Loucy (cell line): Measurements from ENCODE around the gene CDK6.
A peak's percentile ranks its signal among the peaks of the same experiment; 100 is the strongest.

ENCODE experiments used
- H2AFZ ChIP-seq: fragments of 200-600 bp; sonication (generic); 2 replicates; pipeline ENCODE4 v1.6.0; 2016; ENCODE audit warnings: antibody characterized with exemption, mild to moderate bottlenecking, low read length, moderate library complexity
- H3F3A ChIP-seq: fragments of 200-600 bp; 2 replicates; pipeline ENCODE4 v1.6.0; 2016; ENCODE audit warnings: antibody characterized with exemption, low read depth, mild to moderate bottlenecking
- H3K27me3 ChIP-seq: fragments of 200-600 bp; sonication (generic); 2 replicates; pipeline ENCODE4 v1.6.1; 2014; ENCODE audit warnings: low read length, mild to moderate bottlenecking; ENCODE audit not compliant: insufficient read depth, poor library complexity, severe bottlenecking
- H3K36me3 ChIP-seq: fragments of 200-600 bp; sonication (generic); 2 replicates; pipeline ENCODE4 v1.6.1; 2016; ENCODE audit warnings: low read length; ENCODE audit not compliant: insufficient read depth
- H3K4me1 ChIP-seq: fragments of 200-600 bp; sonication (generic); 2 replicates; pipeline ENCODE4 v1.5.1; 2014; ENCODE audit warnings: low read length, mild to moderate bottlenecking; ENCODE audit not compliant: insufficient read depth, poor library complexity, severe bottlenecking
- H3K4me2 ChIP-seq: fragments of 200-600 bp; sonication (generic); 2 replicates; pipeline ENCODE4 v1.6.0; 2014; ENCODE audit warnings: antibody characterized with exemption, low read length, low read depth, mild to moderate bottlenecking; ENCODE audit not compliant: poor library complexity, severe bottlenecking
- H3K4me3 ChIP-seq: fragments of 200-600 bp; sonication (generic); 2 replicates; pipeline ENCODE4 v1.5.1; 2014; ENCODE audit warnings: low read length, mild to moderate bottlenecking, mixed read lengths; ENCODE audit not compliant: poor library complexity, severe bottlenecking
- H3K79me2 ChIP-seq: fragments of 200-600 bp; sonication (generic); 2 replicates; pipeline ENCODE4 v1.6.1; 2014; ENCODE audit warnings: low read length; ENCODE audit not compliant: insufficient read depth
- H3K9ac ChIP-seq: fragments of 200-600 bp; sonication (generic); 2 replicates; pipeline ENCODE4 v1.6.0; 2014; ENCODE audit warnings: mild to moderate bottlenecking, low read depth, low read length, moderate library complexity; ENCODE audit not compliant: poor library complexity, severe bottlenecking
- H3K9me2 ChIP-seq: fragments of 200-600 bp; sonication (generic); replicated peaks from 2 replicates; pipeline ENCODE4 v1.6.1; 2016; ENCODE audit warnings: low read depth, low read length, mixed read lengths
- H3K9me3 ChIP-seq: fragments of 200-600 bp; sonication (generic); 2 replicates; pipeline ENCODE4 v1.6.1; 2014; ENCODE audit warnings: mild to moderate bottlenecking, antibody characterized with exemption, low read length, low read depth; ENCODE audit not compliant: insufficient read depth
- H4K20me1 ChIP-seq: fragments of 200-600 bp; sonication (generic); 2 replicates; pipeline ENCODE4 v1.6.0; 2014; ENCODE audit warnings: antibody characterized with exemption, low read length, mild to moderate bottlenecking; ENCODE audit not compliant: insufficient read depth, poor library complexity, severe bottlenecking
- EZH2phosphoT487 ChIP-seq: fragments of 200-600 bp; IDR thresholded peaks from 2 replicates; pipeline ENCODE4 v1.6.1; 2018; ENCODE audit warnings: antibody characterized with exemption, mild to moderate bottlenecking, moderate library complexity, borderline replicate concordance
- TF ChIP-seq, protein P1 (sequence below): fragments of 200-600 bp; sonication (generic); conservative IDR thresholded peaks from 2 replicates; pipeline ENCODE4 v1.5.1; 2014; ENCODE audit warnings: mild to moderate bottlenecking, antibody characterized with exemption, low read length

CDK6 gene

DNA sequence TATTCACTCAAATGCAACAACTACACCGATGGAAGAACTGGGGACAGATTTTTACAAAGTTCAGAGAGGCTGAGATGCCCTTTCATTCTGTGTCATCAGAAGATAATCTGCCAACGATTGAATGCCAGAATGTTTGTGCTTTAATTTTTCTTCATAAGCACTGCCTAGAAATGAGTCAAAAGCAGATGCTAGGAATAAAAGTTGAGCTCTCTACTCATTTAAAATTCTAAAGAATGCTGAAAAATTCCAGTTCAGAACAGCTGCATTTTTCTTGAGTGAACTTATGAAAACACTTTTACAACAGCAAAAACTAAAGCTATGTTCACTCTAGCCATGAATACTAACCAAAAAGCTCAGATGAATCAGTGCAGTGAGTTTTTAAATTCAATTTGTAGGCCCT, 223.9 kb downstream of the CDK6 start:
- Histone ChIP-seq H3K36me3 (peaks cover 94% of the 10 kb centered on the region), H3K9ac (no peak overlapping the region), H3K79me2 (peaks cover 21% of the 10 kb centered on the region; the same call in 1 of the 2 replicates), H4K20me1 (peaks cover 11% of the 10 kb centered on the region), H2AFZ (no peak overlapping the region), H3K27me3 (no peaks in the 10 kb centered on the region), H3F3A (peaks cover 14% of the 10 kb centered on the region; the same call in 1 of the 2 replicates), H3K4me1 (no peaks in the 10 kb centered on the region), H3K9me2 (no peaks in the 10 kb centered on the region), H3K4me3 (no peak overlapping the region), H3K4me2 (no peak overlapping the region), H3K9me3 (no peaks in the 10 kb centered on the region)
- TF ChIP-seq, protein P1, sequence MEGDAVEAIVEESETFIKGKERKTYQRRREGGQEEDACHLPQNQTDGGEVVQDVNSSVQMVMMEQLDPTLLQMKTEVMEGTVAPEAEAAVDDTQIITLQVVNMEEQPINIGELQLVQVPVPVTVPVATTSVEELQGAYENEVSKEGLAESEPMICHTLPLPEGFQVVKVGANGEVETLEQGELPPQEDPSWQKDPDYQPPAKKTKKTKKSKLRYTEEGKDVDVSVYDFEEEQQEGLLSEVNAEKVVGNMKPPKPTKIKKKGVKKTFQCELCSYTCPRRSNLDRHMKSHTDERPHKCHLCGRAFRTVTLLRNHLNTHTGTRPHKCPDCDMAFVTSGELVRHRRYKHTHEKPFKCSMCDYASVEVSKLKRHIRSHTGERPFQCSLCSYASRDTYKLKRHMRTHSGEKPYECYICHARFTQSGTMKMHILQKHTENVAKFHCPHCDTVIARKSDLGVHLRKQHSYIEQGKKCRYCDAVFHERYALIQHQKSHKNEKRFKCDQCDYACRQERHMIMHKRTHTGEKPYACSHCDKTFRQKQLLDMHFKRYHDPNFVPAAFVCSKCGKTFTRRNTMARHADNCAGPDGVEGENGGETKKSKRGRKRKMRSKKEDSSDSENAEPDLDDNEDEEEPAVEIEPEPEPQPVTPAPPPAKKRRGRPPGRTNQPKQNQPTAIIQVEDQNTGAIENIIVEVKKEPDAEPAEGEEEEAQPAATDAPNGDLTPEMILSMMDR, result no peak
- no peak for TF ChIP-seq EZH2phosphoT487

DNA sequence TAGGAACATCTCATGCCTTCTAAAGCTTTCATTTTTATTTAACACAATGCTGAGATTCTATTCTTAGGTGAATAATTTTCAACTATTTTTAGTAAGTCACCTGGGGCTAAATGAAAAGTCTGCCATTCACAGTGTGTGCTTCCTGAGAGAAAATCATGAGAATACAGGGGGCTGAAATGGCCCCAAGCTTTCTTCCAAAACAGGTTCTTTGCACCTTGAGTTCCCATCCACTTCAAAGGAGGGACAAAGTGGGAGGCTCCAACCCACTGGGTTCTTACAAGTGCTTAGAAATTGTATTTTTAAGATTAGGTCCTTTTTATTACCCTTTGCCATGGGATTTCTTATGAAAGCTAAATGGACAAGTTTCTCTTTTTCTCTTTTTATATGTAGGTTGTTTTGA, 224.6 kb downstream of the CDK6 start:
- Histone ChIP-seq H2AFZ (no peak overlapping the region), H3K27me3 (no peaks in the 10 kb centered on the region), H3K79me2 (peaks cover 14% of the 10 kb centered on the region; the same call in 1 of the 2 replicates), H3K4me2 (no peak overlapping the region), H3K9ac (no peak overlapping the region), H3K4me3 (no peak overlapping the region), H3K36me3 (peaks cover 89% of the 10 kb centered on the region), H3K9me3 (no peaks in the 10 kb centered on the region), H4K20me1 (peaks cover 6% of the 10 kb centered on the region), H3F3A (peaks cover 18% of the 10 kb centered on the region; the same call in 1 of the 2 replicates), H3K4me1 (no peaks in the 10 kb centered on the region), H3K9me2 (no peaks in the 10 kb centered on the region)
- TF ChIP-seq EZH2phosphoT487, result no peak
- TF ChIP-seq, protein P1, result no peak

- H3K79me2 ChIP-seq, result 0 out of 2 replicates have a peak, but pooled peaks cover 4% of the 10 kb centered on the region
- H3K27me3 ChIP-seq, result no peaks in the 10 kb centered on the region
- H4K20me1 ChIP-seq, result no peaks in the 10 kb centered on the region
- peaks cover 26% of the 10 kb centered on the region; the same call in 1 of the 2 replicates for H3F3A ChIP-seq
- H3K9me2 ChIP-seq, result no peaks in the 10 kb centered on the region
- no peak overlapping the region for H3K4me2 ChIP-seq
- H3K4me1 ChIP-seq, result no peaks in the 10 kb centered on the region
- no peak overlapping the region for H2AFZ ChIP-seq
- no peak overlapping the region for H3K9ac ChIP-seq
- TF ChIP-seq, protein P1, result peak; percentile 63
- no peak for TF ChIP-seq EZH2phosphoT487
- H3K9me3 ChIP-seq, result no peaks in the 10 kb centered on the region
- H3K36me3 ChIP-seq, result peaks cover 84% of the 10 kb centered on the region
- H3K4me3 ChIP-seq, result no peak overlapping the region
These were observed 226.4 kb downstream of the CDK6 start for GRCh38 chr7:92609921-92610518.
